Endothelial cell of umbilical vein (primary cell): ENCODE measurements around the gene SKAP1. TPM values are rescaled to one million over a fixed set of nuclear protein-coding genes. Genes with fewer than 3 reads are reported as not detected.

ENCODE experiments used
- BruUV-seq: library from RNA; stranded (reverse); fragments of 400-500 nt; replicated peaks from 2 replicates; lab custom pipeline; 2021; lab: Mats Ljungman, UMichigan
- CTCF ChIA-PET: fragments of 300-600, 350-600 bp; sonication (Branson Sonifier 250); formaldehyde crosslinking; loops from one replicate; lab custom pipeline; 2021; ENCODE audit warnings: antibody characterized with exemption, inconsistent platforms; lab: Charles Lee
- POLR2A ChIA-PET: fragments of 300-600, 350-600 bp; sonication (Branson Sonifier 250); formaldehyde crosslinking; loops from one replicate; lab custom pipeline; 2021; ENCODE audit warnings: antibody characterized with exemption, inconsistent platforms; lab: Charles Lee
- DNase-seq: peaks from one replicate; pipeline ENCODE4 v3.0.0-alpha.2; 2011; ENCODE audit warnings: low read depth, low spot score
- FAIRE-seq: peaks from 2 replicates; lab custom pipeline; 2011; peaks lifted over from hg19 to GRCh38; lab: Jason Lieb, UNC
- H2AFZ ChIP-seq: 2 replicates; pipeline ENCODE4 v1.6.0; 2012; ENCODE audit warnings: low read depth, low read length, control low read depth, inconsistent platforms
- H3K27ac ChIP-seq: 2 replicates; pipeline ENCODE4 v1.5.1; 2011; ENCODE audit warnings: low read depth, mild to moderate bottlenecking, control low read depth, low read length, moderate library complexity; ENCODE audit not compliant: insufficient read depth
- H3K27me3 ChIP-seq, 2 experiments: 2 replicates each; pipeline versions ENCODE4 v1.6.0 to v1.6.1; 2011; ENCODE audit warnings: low read length in 2 of 2, mixed read lengths in 1 of 2; ENCODE audit not compliant: control insufficient read depth in 2 of 2, insufficient read depth in 2 of 2
- H3K36me3 ChIP-seq, 2 experiments: 2 replicates in 1 of 2; 3 replicates in 1 of 2; pipeline ENCODE4 v1.5.1; 2011; ENCODE audit warnings: low read length in 2 of 2, mild to moderate bottlenecking in 1 of 2, moderate library complexity in 1 of 2; ENCODE audit not compliant: control insufficient read depth in 2 of 2, insufficient read depth in 2 of 2; ENCODE audit errors: extremely low read depth in 1 of 2
- H3K4me1 ChIP-seq: 3 replicates; pipeline ENCODE4 v1.5.1; 2011; ENCODE audit warnings: mild to moderate bottlenecking, low read length; ENCODE audit not compliant: control insufficient read depth, insufficient read depth; ENCODE audit errors: extremely low read depth
- H3K4me2 ChIP-seq: 2 replicates; pipeline ENCODE4 v1.6.1; 2011; ENCODE audit warnings: low read length, control low read depth, mixed read lengths; ENCODE audit not compliant: insufficient read depth
- H3K4me3 ChIP-seq, 3 experiments: fragments of 200-600 bp in 1 of 3; sonication (generic), shearing (Covaris generic) in 1 of 3; replicated peaks in 1 of 3; 2 replicates each; pipeline ENCODE4 v1.5.1; 2011 to 2016; ENCODE audit warnings: control low read depth in 3 of 3, low read length in 3 of 3, mild to moderate bottlenecking in 2 of 3, inconsistent platforms in 1 of 3, low read depth in 1 of 3, moderate library complexity in 1 of 3; ENCODE audit not compliant: insufficient read depth in 1 of 3
- H3K79me2 ChIP-seq: 2 replicates; pipeline ENCODE4 v1.6.0; 2012; ENCODE audit warnings: low read length, inconsistent platforms; ENCODE audit not compliant: control insufficient read depth, insufficient read depth
- H3K9ac ChIP-seq: replicated peaks from 2 replicates; pipeline ENCODE3; 2011; ENCODE audit warnings: low read length, control low read depth; ENCODE audit not compliant: insufficient read depth; ENCODE audit errors: extremely low read depth
- H3K9me1 ChIP-seq: replicated peaks from 3 replicates; pipeline ENCODE4 v1.6.0; 2011; ENCODE audit warnings: mild to moderate bottlenecking, low read length; ENCODE audit not compliant: control insufficient read depth, insufficient read depth; ENCODE audit errors: extremely low read depth
- H3K9me3 ChIP-seq: replicated peaks from 2 replicates; pipeline ENCODE4 v1.5.1; 2012; ENCODE audit warnings: low read length, inconsistent platforms; ENCODE audit not compliant: control insufficient read depth, insufficient read depth
- H4K20me1 ChIP-seq: replicated peaks from 2 replicates; pipeline ENCODE3; 2011; ENCODE audit warnings: mild to moderate bottlenecking, low read length; ENCODE audit not compliant: control insufficient read depth, insufficient read depth; ENCODE audit errors: extremely low read depth
- CTCF ChIP-seq, 2 donors: IDR thresholded peaks; 1 replicate in 1 of 2; 2 replicates in 1 of 2; pipeline ENCODE4 v1.5.1; 2011; ENCODE audit warnings: low read length in 2 of 2, mild to moderate bottlenecking in 2 of 2, moderate library complexity in 2 of 2, control low read depth in 1 of 2, inconsistent platforms in 1 of 2, low read depth in 1 of 2; ENCODE audit not compliant: insufficient read depth in 1 of 2; ENCODE audit errors: extremely low read depth in 1 of 2
- EZH2 ChIP-seq: IDR thresholded peaks from 2 replicates; pipeline ENCODE4 v1.6.1; 2012; ENCODE audit warnings: borderline replicate concordance, low read depth, mild to moderate bottlenecking, moderate library complexity, low read length, inconsistent platforms; ENCODE audit not compliant: severe bottlenecking
- FOS ChIP-seq: IDR thresholded peaks from 2 replicates; pipeline ENCODE4 v1.6.1; 2011; ENCODE audit warnings: mild to moderate bottlenecking, low read length, moderate library complexity, borderline replicate concordance; ENCODE audit not compliant: insufficient read depth
- GATA2 ChIP-seq: IDR thresholded peaks from 2 replicates; pipeline ENCODE4 v1.7.0; 2011; ENCODE audit warnings: low read depth, mild to moderate bottlenecking, moderate library complexity, mixed read lengths, low read length; ENCODE audit not compliant: insufficient read length, insufficient read depth
- JUN ChIP-seq: IDR thresholded peaks from 2 replicates; pipeline ENCODE4 v1.6.1; 2011; ENCODE audit warnings: borderline replicate concordance, low read depth; ENCODE audit not compliant: insufficient read length, insufficient read depth
- MAX ChIP-seq: IDR thresholded peaks from 2 replicates; pipeline ENCODE4 v1.6.1; 2011; ENCODE audit not compliant: insufficient read depth, insufficient read length
- MYC ChIP-seq: IDR thresholded peaks from one replicate; pipeline ENCODE4 v1.6.1; 2011; ENCODE audit warnings: mild to moderate bottlenecking, low read depth, low read length
- POLR2A ChIP-seq: IDR thresholded peaks from 2 replicates; pipeline ENCODE4 v1.6.1; 2012; ENCODE audit warnings: low read depth, mild to moderate bottlenecking, control low read depth, low read length
- POLR2AphosphoS5 ChIP-seq: IDR thresholded peaks from 2 replicates; pipeline ENCODE4 v1.6.1; 2012; ENCODE audit warnings: low read depth, mild to moderate bottlenecking, control low read depth, low read length, moderate library complexity; ENCODE audit not compliant: insufficient read depth
- dilution Hi-C: fragments of 300-500 bp; cut with MboI; formaldehyde crosslinking; loops from one replicate; pipeline ENCODE4 v1.15.0; 2019; ENCODE audit warnings: low sequenced_read_pairs; ENCODE audit not compliant: extremely low pct_ligation_motif_present
- intact Hi-C: fragments of 100-400 bp; cut with micrococcal nuclease; formaldehyde crosslinking; loops from one replicate; pipeline ENCODE4 v1.10.0; 2022
- polyA plus RNA-seq, 4 experiments: library from polyadenylated mRNA; depleted of rRNA in 3 of 4; stranded (reverse) in 3 of 4; unstranded in 1 of 4; fragments of >200 nt; gene quantifications; 2 replicates each; pipeline versions ENCODE4 v1.2.1 to v1.2.3, GENCODE V29; 2011 to 2012; ENCODE audit warnings: missing spikeins in 1 of 4
- total RNA-seq: library from RNA; stranded (reverse); gene quantifications from 2 replicates; pipeline ENCODE4 v1.2.3, GENCODE V29; 2021

The SKAP1 gene
- total and polyA plus RNA-seq, 2 donors (not counting 3 experiments of a cell fraction or from before 2014, with no cell fraction given): 0.75 TPM; not detected in 1

GRCh38 chr17:48125829-48126531 lies 304.0 kb downstream of the SKAP1 start:
- Histone ChIP-seq H2AFZ (no peak overlapping the region), H3K36me3 (peaks cover 10 to 16% of the 10 kb centered on the region in 2 experiments), H3K4me3 (no peak overlapping the region), H3K27me3 (no peaks in the 10 kb centered on the region), H3K27ac (no peak overlapping the region), H3K79me2 (no peaks in the 10 kb centered on the region), H3K9me3 (no peaks in the 10 kb centered on the region), H4K20me1 (no peaks in the 10 kb centered on the region), H3K9me1 (no peaks in the 10 kb centered on the region), H3K4me2 (no peak overlapping the region), H3K4me1 (peaks cover 15% of the 10 kb centered on the region), H3K9ac (no peak overlapping the region)
- POLR2A ChIA-PET: no interaction called here
- intact Hi-C loops: no loop called here
- BruUV-seq: no TSS peak
- dilution Hi-C loops: no loop called here
- FAIRE-seq (no peak), DNase-seq (no peak)
- CTCF ChIA-PET: interaction anchor here (1.2 to 1.7 kb wide), 2 partner anchors 9 to 46 kb away, joined by 4 to 7 read pairs; no protein-coding TSS in a partner anchor
- TF ChIP-seq EZH2 (no peak), POLR2AphosphoS5 (no peak), CTCF (IDR thresholded peaks at IDR 0.05; ENCODE audit: extremely low read depth in 1 of 2, insufficient read depth in 1 of 2, low read depth in 1 of 2, low read length in 2 of 2) (no peak), POLR2A (no peak), MAX (no peak), FOS (no peak), MYC (no peak), JUN (no peak), GATA2 (no peak)
